Activated naive CD8-positive, alpha-beta T cell treated with anti-CD3 and anti-CD28 coated beads, Interleukin-2, amount 50 U/mL, for 16 hours (primary cell): Measurements from ENCODE around the gene KAZN.
"Not testable (repeated sequence)": the region's sequence is repeated elsewhere in the genome, so short reads cannot be mapped to it uniquely, and the experiment has no call there.

ENCODE experiments used
- DNase-seq: peaks from one replicate; pipeline ENCODE4 v3.0.0-alpha.2; 2020; ENCODE audit warnings: low read depth, low spot score

The KAZN gene

GRCh38 chr1:15132965-15133364 lies 534.5 kb downstream of the KAZN start:
- DNase-seq: no peak

- no peak for DNase-seq
Observed at GRCh38 chr1:15134285-15134684, 535.8 kb downstream of the KAZN start.

GRCh38 chr1:15135604-15136003 lies 537.1 kb downstream of the KAZN start:
- DNase-seq: not testable (repeated sequence)

- no peak for DNase-seq
Observed at GRCh38 chr1:15137809-15138208, 539.3 kb downstream of the KAZN start.

GRCh38 chr1:15139654-15140350 lies 541.3 kb downstream of the KAZN start:
- DNase-seq: no peak

GRCh38 chr1:15141935-15142539 lies 543.6 kb downstream of the KAZN start:
- no peak for DNase-seq

GRCh38 chr1:15145327-15145726 lies 546.8 kb downstream of the KAZN start:
- no peak for DNase-seq

- no peak for DNase-seq
Observed at GRCh38 chr1:15146142-15146680, 547.7 kb downstream of the KAZN start.

GRCh38 chr1:15146971-15147376 lies 548.5 kb downstream of the KAZN start:
- no peak for DNase-seq

- no peak for DNase-seq
Observed at GRCh38 chr1:15148004-15148403, 549.5 kb downstream of the KAZN start.

GRCh38 chr1:15148475-15148874 lies 550.0 kb downstream of the KAZN start:
- no peak for DNase-seq

GRCh38 chr1:15148941-15149340 lies 550.5 kb downstream of the KAZN start:
- DNase-seq: no peak

GRCh38 chr1:15150376-15150775 lies 551.9 kb downstream of the KAZN start:
- no peak for DNase-seq

GRCh38 chr1:15151377-15151806 lies 552.9 kb downstream of the KAZN start:
- DNase-seq: no peak

GRCh38 chr1:15151871-15152270 lies 553.4 kb downstream of the KAZN start:
- no peak for DNase-seq

GRCh38 chr1:15152318-15153183 lies 554.1 kb downstream of the KAZN start:
- DNase-seq: no peak

- DNase-seq: no peak
Observed at GRCh38 chr1:15153184-15153841, 554.8 kb downstream of the KAZN start, which contains the start of gene TMEM51. TSS of gene TMEM51 (plus strand) at chr1:15153747. CDS start at chr1:15215088, 61,341 bp downstream.

- no peak for DNase-seq
Observed at GRCh38 chr1:15153842-15154479, 555.5 kb downstream of the KAZN start.

- DNase-seq: no peak
Observed at GRCh38 chr1:15154480-15155036, 556.1 kb downstream of the KAZN start.

GRCh38 chr1:15155191-15155590 lies 556.7 kb downstream of the KAZN start:
- no peak for DNase-seq
